GM12874 (cell line): ENCODE data around the gene SIGMAR1.

Experiments used
- TF ChIP-seq, protein P1 (sequence below): IDR thresholded peaks from 2 replicates; pipeline ENCODE4 v1.5.1; 2011; ENCODE audit warnings: low read depth, mild to moderate bottlenecking, control low read depth, low read length, moderate library complexity; ENCODE audit not compliant: insufficient read depth

SIGMAR1 gene

DNA sequence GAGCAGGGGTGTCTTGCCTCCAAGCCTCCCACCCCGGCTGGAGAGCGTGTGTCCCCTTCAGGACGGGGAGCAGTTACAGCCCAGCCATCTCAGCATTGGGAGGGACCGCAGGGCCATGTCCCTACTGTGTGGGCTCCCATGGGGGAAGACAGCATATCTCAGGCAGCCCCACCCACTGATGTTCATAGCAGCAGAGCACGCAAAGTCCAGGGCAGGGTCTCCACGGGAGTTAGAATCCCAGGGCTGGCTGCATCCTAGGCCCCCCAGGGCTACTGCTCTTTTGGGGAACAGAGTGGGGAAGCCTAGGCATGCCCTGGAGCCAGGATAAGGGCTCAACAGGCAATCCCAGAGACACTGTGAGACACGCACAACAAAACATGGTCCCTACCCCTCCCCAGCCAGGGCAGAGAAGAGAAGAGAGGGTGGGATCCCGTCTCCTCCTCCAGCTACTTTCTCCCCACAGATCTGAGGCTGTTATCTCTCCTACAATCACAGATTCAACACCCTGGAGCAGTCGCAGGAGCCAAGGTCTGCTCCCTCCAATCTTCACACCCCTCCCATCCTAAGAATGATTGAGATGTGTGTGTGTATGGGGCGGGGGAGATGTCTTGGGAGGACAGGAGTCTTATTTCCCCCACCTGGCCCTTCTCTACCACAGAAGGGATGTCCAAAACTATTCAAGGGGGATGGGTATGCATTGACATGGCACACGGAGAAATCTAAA, 51.5 kb downstream of the SIGMAR1 start:
- TF ChIP-seq, protein P1, sequence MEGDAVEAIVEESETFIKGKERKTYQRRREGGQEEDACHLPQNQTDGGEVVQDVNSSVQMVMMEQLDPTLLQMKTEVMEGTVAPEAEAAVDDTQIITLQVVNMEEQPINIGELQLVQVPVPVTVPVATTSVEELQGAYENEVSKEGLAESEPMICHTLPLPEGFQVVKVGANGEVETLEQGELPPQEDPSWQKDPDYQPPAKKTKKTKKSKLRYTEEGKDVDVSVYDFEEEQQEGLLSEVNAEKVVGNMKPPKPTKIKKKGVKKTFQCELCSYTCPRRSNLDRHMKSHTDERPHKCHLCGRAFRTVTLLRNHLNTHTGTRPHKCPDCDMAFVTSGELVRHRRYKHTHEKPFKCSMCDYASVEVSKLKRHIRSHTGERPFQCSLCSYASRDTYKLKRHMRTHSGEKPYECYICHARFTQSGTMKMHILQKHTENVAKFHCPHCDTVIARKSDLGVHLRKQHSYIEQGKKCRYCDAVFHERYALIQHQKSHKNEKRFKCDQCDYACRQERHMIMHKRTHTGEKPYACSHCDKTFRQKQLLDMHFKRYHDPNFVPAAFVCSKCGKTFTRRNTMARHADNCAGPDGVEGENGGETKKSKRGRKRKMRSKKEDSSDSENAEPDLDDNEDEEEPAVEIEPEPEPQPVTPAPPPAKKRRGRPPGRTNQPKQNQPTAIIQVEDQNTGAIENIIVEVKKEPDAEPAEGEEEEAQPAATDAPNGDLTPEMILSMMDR: no peak

DNA sequence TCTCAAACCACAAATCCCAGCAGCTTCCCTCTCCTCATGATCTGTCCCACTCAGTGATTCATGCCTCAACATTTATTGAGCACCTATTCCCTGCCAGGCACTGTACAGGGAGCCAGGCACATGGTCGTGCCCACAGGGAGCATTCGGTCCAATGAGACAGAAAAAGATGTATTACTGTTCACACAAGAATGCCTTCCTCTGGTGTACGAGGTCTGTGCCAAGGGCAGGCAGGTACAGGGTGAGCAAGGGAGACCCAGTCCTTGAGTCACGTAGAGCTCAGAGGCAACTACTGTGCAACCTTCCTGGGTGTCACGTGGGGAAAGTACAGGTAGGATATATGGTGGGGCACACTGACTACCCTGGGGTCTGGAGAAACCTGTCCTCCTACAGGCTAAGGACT, 52.6 kb downstream of the SIGMAR1 start:
- TF ChIP-seq, protein P1: no peak
